HEK293 (cell line): ENCODE data around the gene ALOX5.

ENCODE experiments used
- CTCF ChIP-seq: fragments of 450-650 bp; formaldehyde crosslinking; IDR thresholded peaks from 2 replicates; pipeline ENCODE4 v1.5.1; 2016; ENCODE audit warnings: missing biosample characterization, missing genetic modification characterization
- HOXA7 ChIP-seq: sonication (generic); formaldehyde crosslinking; IDR thresholded peaks from 2 replicates; pipeline ENCODE4 v1.8.1; 2022; ENCODE audit warnings: missing genetic modification reagents, borderline replicate concordance
- PRDM2 ChIP-seq: fragments of 450-650 bp; formaldehyde crosslinking; IDR thresholded peaks from 2 replicates; pipeline ENCODE4 v1.5.1; 2016; ENCODE audit warnings: missing biosample characterization, missing genetic modification characterization, borderline replicate concordance
- SETDB1 ChIP-seq: IDR thresholded peaks from one replicate; pipeline ENCODE4 v1.6.1; 2017; ENCODE audit warnings: mild to moderate bottlenecking, low read length, moderate library complexity, mixed read lengths; ENCODE audit not compliant: insufficient read length
- SP2 ChIP-seq: fragments of 450-650 bp; formaldehyde crosslinking; IDR thresholded peaks from 2 replicates; pipeline ENCODE4 v1.5.1; 2016; ENCODE audit warnings: missing biosample characterization, missing genetic modification characterization
- TSHZ1 ChIP-seq: fragments of 450-650 bp; formaldehyde crosslinking; IDR thresholded peaks from 2 replicates; pipeline ENCODE4 v1.5.1; 2016; ENCODE audit warnings: missing biosample characterization, missing genetic modification characterization, borderline replicate concordance
- ZEB2 ChIP-seq: fragments of 450-650 bp; formaldehyde crosslinking; IDR thresholded peaks from 2 replicates; pipeline ENCODE4 v1.5.1; 2016; ENCODE audit warnings: missing biosample characterization, missing genetic modification characterization
- ZFP41 ChIP-seq: fragments of 450-650 bp; formaldehyde crosslinking; IDR thresholded peaks from 2 replicates; pipeline ENCODE4 v1.5.1; 2016; ENCODE audit warnings: missing biosample characterization, missing genetic modification characterization, borderline replicate concordance
- ZNF140 ChIP-seq: fragments of 450-650 bp; formaldehyde crosslinking; IDR thresholded peaks from 2 replicates; pipeline ENCODE4 v1.5.1; 2016; ENCODE audit warnings: missing biosample characterization, missing genetic modification characterization
- ZNF23 ChIP-seq: fragments of 450-650 bp; formaldehyde crosslinking; IDR thresholded peaks from 2 replicates; pipeline ENCODE4 v1.5.1; 2016; ENCODE audit warnings: missing biosample characterization, missing genetic modification characterization, borderline replicate concordance
- ZNF48 ChIP-seq: fragments of 450-650 bp; formaldehyde crosslinking; IDR thresholded peaks from 2 replicates; pipeline ENCODE4 v1.5.1; 2016; ENCODE audit warnings: missing biosample characterization, missing genetic modification characterization
- ZNF510 ChIP-seq: fragments of 450-650 bp; formaldehyde crosslinking; IDR thresholded peaks from 2 replicates; pipeline ENCODE4 v1.5.1; 2018; ENCODE audit warnings: mild to moderate bottlenecking, missing genetic modification characterization, missing biosample characterization; ENCODE audit not compliant: insufficient replicate concordance
- TF ChIP-seq, protein P1 (sequence below): fragments of 450-650 bp; formaldehyde crosslinking; IDR thresholded peaks from 2 replicates; pipeline ENCODE4 v1.5.1; 2016; ENCODE audit warnings: missing biosample characterization, missing genetic modification characterization, low read depth

- TF ChIP-seq HOXA7 (CRISPR knock-in tag) (no peak), ZNF48 (tag by site-specific recombination) (no peak), ZFP41 (no peak), CTCF (tag by site-specific recombination) (no peak), ZNF510 (tag by site-specific recombination) (no peak), PRDM2 (tag by site-specific recombination) (no peak), TSHZ1 (tag by site-specific recombination) (no peak), SP2 (tag by site-specific recombination) (peak; percentile 34; the same call in 1 of the 2 replicates), SETDB1 (no peak), ZNF23 (tag by site-specific recombination) (no peak), ZEB2 (no peak), ZNF140 (no peak)
- TF ChIP-seq, protein P1, sequence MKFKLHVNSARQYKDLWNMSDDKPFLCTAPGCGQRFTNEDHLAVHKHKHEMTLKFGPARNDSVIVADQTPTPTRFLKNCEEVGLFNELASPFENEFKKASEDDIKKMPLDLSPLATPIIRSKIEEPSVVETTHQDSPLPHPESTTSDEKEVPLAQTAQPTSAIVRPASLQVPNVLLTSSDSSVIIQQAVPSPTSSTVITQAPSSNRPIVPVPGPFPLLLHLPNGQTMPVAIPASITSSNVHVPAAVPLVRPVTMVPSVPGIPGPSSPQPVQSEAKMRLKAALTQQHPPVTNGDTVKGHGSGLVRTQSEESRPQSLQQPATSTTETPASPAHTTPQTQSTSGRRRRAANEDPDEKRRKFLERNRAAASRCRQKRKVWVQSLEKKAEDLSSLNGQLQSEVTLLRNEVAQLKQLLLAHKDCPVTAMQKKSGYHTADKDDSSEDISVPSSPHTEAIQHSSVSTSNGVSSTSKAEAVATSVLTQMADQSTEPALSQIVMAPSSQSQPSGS (tag by site-specific recombination): no peak
Measured at GRCh38 chr10:45373576-45374349, at the start of gene ALOX5.
